ENCODE measurements around the gene BCAR1.

GRCh38 chr16:75293173-75293572 is 41.7 kb upstream of the BCAR1 start:
- TF ChIP-seq, protein P1, sequence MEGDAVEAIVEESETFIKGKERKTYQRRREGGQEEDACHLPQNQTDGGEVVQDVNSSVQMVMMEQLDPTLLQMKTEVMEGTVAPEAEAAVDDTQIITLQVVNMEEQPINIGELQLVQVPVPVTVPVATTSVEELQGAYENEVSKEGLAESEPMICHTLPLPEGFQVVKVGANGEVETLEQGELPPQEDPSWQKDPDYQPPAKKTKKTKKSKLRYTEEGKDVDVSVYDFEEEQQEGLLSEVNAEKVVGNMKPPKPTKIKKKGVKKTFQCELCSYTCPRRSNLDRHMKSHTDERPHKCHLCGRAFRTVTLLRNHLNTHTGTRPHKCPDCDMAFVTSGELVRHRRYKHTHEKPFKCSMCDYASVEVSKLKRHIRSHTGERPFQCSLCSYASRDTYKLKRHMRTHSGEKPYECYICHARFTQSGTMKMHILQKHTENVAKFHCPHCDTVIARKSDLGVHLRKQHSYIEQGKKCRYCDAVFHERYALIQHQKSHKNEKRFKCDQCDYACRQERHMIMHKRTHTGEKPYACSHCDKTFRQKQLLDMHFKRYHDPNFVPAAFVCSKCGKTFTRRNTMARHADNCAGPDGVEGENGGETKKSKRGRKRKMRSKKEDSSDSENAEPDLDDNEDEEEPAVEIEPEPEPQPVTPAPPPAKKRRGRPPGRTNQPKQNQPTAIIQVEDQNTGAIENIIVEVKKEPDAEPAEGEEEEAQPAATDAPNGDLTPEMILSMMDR (conservative IDR thresholded peaks at IDR 0.05; ENCODE audit: low read length): no peak
- TF ChIP-seq EZH2phosphoT487 (IDR thresholded peaks at IDR 0.05; ENCODE audit: borderline replicate concordance): no peak
